Right lobe of liver (tissue), 6 donors: ENCODE results near the gene RAET1E. TPM values are rescaled to one million over a fixed set of nuclear protein-coding genes. Genes with fewer than 3 reads are reported as not detected.
A peak's percentile ranks its signal among the peaks of the same experiment; 100 is the strongest.
"Not testable (repeated sequence)": the region's sequence is repeated elsewhere in the genome, so short reads cannot be mapped to it uniquely, and the experiment has no call there.

Experiments used
- ATAC-seq, 4 donors: fragments of 200-7000 bp; cut with Tn5 transposase; one replicate each; pipeline ENCODE4 v1.9.1; 2020; ENCODE audit warnings: mild to moderate bottlenecking in 4 of 4, moderate library complexity in 4 of 4
- DNase-seq, 3 donors: peaks; one replicate each; pipeline ENCODE4 v3.0.0-alpha.2; 2020
- H3K27ac ChIP-seq, 3 donors: fragments of 200-600 bp; one replicate each; pipeline ENCODE4 v1.8.0; 2022
- H3K27me3 ChIP-seq, 2 donors: fragments of 200-600 bp; one replicate each; pipeline ENCODE4 v1.8.0; 2022
- H3K36me3 ChIP-seq, 4 donors: fragments of 200-600 bp; sonication (generic) in 1 of 4; one replicate each; pipeline versions ENCODE4 v1.5.1 to v1.8.0; 2017 to 2022; ENCODE audit warnings: control low read depth in 1 of 4
- H3K4me1 ChIP-seq, 4 donors: fragments of 200-600 bp; sonication (generic) in 1 of 4; one replicate each; pipeline versions ENCODE4 v1.5.1 to v1.8.0; 2017 to 2022; ENCODE audit warnings: control low read depth in 1 of 4
- H3K4me3 ChIP-seq, 3 donors: fragments of 200-600 bp; one replicate each; pipeline ENCODE4 v1.8.0; 2022
- H3K9me3 ChIP-seq, 4 donors: fragments of 200-600 bp; sonication (generic) in 1 of 4; one replicate each; pipeline versions ENCODE4 v1.5.1 to v1.8.0; 2017 to 2022; ENCODE audit warnings: control low read depth in 1 of 4
- POLR2A ChIP-seq: fragments of 450-650 bp; IDR thresholded peaks from one replicate; pipeline ENCODE4 v1.6.1; 2017; ENCODE audit warnings: antibody characterized with exemption, mild to moderate bottlenecking
- whole genome bisulfite sequencing: methylation state at CpG from one replicate; pipeline ENCODE4 v1.1.6; 2018; ENCODE audit warnings: low coverage, low lambda C conversion rate; ENCODE audit not compliant: insufficient coverage; ENCODE audit errors: missing lambda C conversion rate; 5-methylcytosine and 5-hydroxymethylcytosine counted together
- intact Hi-C, 2 donors: fragments of 100-400 bp; cut with DNase I; formaldehyde crosslinking; loops; one replicate each; pipeline versions ENCODE4 v1.11.2 to v1.14.1; 2022
- total RNA-seq, 6 experiments: library from RNA; depleted of rRNA in 2 of 6; stranded (reverse); fragments of >200 nt in 2 of 6; fragmentation: NEBNext Ultra II Directional in 3 of 6; extraction: Animal tissue kit (Norgen Biotek cat#: 25700) in 3 of 6; gene quantifications; one replicate each; pipeline versions ENCODE4 v1.1.0 to v1.2.4, GENCODE V29; 2016 to 2023
- TF ChIP-seq, protein P1 (sequence below), 4 donors: fragments of 200-600 bp in 3 of 4; fragments of 450-650 bp in 1 of 4; IDR thresholded peaks; one replicate each; pipeline versions ENCODE4 v1.5.1 to v1.8.0; 2016 to 2022; ENCODE audit warnings: antibody characterized with exemption in 4 of 4, mild to moderate bottlenecking in 2 of 4
- donor health status: DM: no; HTN: yes; CAD: no.
- donor health status: DM: no; HTN: no; CAD: no.
- donor health status: DM: no; HTN: no; CAD: no.
- donor health status: DM: no; HTN: yes; CAD: no.
- donor health status: DM: no; HTN: yes; CAD: no.

Gene RAET1E
- total RNA-seq, 6 experiments from 2014 or later = not detected

DNA sequence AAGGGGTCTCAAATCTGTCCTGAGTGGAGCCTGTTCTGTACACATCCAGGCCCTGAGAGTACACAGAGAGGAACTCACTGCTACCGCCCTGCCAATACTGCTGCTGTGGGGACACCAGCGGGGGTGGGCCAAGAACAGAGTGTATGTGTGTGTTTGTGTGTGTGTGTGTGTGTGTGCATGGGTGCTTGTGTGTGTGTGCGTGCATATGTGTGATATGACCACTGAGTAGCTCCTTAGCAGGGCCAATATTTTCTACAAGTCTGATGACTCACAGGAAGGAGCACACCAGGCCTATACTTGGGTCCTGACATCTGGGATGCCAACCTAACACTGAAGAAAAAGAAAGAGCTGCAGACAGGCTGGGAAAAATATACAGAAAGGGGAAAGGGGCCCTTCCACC, 1.4 kb downstream of the RAET1E start:
- H3K36me3 ChIP-seq = no peaks in the 10 kb centered on the region
- ATAC-seq (no peak), DNase-seq (no peak)
- H3K4me1 ChIP-seq = peaks cover 0 to 9% (median 0%) of the 10 kb centered on the region in 4 donors
- WGBS = 80% methylated on average over 1 of the region's 3 CpGs
- peak overlapping the region in 1 of 3 donors; percentile 58 for H3K27ac ChIP-seq
- intact Hi-C loops = no loop called here
- no peaks in the 10 kb centered on the region for H3K27me3 ChIP-seq
- no peaks in the 10 kb centered on the region for H3K9me3 ChIP-seq
- TF ChIP-seq POLR2A = no peak
- TF ChIP-seq, protein P1, sequence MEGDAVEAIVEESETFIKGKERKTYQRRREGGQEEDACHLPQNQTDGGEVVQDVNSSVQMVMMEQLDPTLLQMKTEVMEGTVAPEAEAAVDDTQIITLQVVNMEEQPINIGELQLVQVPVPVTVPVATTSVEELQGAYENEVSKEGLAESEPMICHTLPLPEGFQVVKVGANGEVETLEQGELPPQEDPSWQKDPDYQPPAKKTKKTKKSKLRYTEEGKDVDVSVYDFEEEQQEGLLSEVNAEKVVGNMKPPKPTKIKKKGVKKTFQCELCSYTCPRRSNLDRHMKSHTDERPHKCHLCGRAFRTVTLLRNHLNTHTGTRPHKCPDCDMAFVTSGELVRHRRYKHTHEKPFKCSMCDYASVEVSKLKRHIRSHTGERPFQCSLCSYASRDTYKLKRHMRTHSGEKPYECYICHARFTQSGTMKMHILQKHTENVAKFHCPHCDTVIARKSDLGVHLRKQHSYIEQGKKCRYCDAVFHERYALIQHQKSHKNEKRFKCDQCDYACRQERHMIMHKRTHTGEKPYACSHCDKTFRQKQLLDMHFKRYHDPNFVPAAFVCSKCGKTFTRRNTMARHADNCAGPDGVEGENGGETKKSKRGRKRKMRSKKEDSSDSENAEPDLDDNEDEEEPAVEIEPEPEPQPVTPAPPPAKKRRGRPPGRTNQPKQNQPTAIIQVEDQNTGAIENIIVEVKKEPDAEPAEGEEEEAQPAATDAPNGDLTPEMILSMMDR (IDR thresholded peaks at IDR 0.05) = no peak
- no peak overlapping the region for H3K4me3 ChIP-seq

DNA sequence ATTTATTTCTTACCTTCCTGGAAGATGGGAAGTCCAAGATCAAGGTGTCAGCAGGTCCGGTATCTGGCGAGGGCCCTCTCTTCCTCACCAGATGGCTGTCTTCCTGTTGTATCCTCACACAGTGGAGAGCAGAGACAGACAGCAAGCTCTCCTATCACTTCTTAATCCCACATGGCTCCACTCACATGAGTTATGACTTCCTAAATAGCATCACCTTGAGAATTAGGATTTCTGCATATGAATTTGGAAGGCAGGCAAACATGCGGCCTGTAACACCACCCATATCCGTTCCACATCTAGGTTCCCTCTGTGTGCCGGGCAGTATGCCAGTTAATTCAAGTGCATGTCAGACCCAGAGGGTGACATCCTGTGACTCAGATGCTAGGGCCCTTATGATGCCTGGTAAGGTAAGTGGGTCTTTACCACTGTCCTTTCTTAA, 2.1 kb downstream of the RAET1E start:
- no peaks in the 10 kb centered on the region for H3K36me3 ChIP-seq
- peaks cover 0 to 9% (median 0%) of the 10 kb centered on the region in 4 donors for H3K4me1 ChIP-seq
- no peak for TF ChIP-seq POLR2A
- TF ChIP-seq, protein P1 (IDR thresholded peaks at IDR 0.05) = no peak
- no peaks in the 10 kb centered on the region for H3K9me3 ChIP-seq
- DNase-seq = peak in 1 of 3 donors; percentile 46
- WGBS = 57% methylated on average over 3 of the region's 5 CpGs
- H3K27ac ChIP-seq = peak overlapping the region in 1 of 3 donors; percentile 34
- peak; percentile 29 to 66 (median 52) for ATAC-seq
- no peak overlapping the region for H3K4me3 ChIP-seq
- no peaks in the 10 kb centered on the region for H3K27me3 ChIP-seq
- intact Hi-C loops = no loop called here

DNA sequence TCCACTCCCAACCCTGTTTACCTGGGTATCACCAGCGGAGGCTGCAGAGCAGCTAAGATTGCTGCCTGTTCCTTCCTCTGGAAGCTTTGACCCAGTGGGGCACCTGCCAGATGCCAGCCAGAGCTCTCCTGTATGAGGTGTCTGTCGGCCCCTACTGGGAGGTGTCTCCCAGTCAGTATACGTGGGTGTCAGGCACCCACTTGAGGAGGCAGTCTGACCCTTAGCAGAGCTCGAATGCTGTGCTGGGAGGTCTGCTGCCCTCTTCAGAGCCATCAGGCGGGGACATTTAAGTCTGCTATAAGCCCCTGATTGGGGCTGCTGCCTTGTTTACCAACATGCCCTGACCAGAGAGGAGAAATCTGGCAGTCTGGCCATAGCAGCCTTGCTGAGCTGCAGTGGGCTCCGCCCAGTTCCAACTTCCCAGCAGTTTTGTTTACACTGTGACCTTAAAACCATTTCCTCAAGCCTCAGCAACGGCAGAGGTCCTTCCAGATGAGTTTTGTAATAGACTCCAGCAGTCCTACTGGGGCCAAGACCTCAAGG, 2.8 kb downstream of the RAET1E start:
- peak overlapping the region in 2 of 3 donors; percentile 34 to 56 for H3K27ac ChIP-seq
- intact Hi-C loops = no loop called here
- DNase-seq (peak in 1 of 3 donors; percentile 57), ATAC-seq (peak; percentile 45 to 71 (median 58))
- no peaks in the 10 kb centered on the region for H3K36me3 ChIP-seq
- H3K27me3 ChIP-seq = no peaks in the 10 kb centered on the region
- TF ChIP-seq POLR2A = no peak
- TF ChIP-seq, protein P1 (IDR thresholded peaks at IDR 0.05) = no peak
- 50% methylated on average over 4 of the region's 7 CpGs for WGBS
- no peak overlapping the region for H3K4me3 ChIP-seq
- H3K4me1 ChIP-seq = peaks cover 0 to 9% (median 0%) of the 10 kb centered on the region in 4 donors
- no peaks in the 10 kb centered on the region for H3K9me3 ChIP-seq

DNA sequence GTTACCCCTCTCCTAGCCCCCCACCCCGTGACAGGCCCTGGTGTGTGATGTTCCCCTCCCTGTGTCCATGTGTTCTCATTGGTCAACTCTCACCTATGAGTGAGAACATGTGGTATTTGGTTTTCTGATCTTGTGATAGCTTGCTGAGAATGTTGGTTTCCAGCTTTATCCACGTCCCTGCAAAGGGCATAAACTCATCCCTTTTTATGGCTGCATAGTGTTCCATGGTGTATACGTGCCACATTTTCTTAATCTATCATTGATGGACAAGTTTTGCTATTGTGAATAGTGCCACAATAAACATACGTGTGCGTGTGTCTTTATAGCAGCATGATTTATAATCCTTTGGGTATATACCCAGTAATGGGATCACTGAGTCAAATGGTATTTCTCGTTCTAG, 6.0 kb downstream of the RAET1E start:
- H3K27me3 ChIP-seq, intact Hi-C loops, H3K4me1 ChIP-seq, DNase-seq, ATAC-seq, H3K9me3 ChIP-seq, H3K36me3 ChIP-seq, H3K27ac ChIP-seq, H3K4me3 ChIP-seq: not testable (repeated sequence)
- 62% methylated on average over 6 of the region's 6 CpGs for WGBS

DNA sequence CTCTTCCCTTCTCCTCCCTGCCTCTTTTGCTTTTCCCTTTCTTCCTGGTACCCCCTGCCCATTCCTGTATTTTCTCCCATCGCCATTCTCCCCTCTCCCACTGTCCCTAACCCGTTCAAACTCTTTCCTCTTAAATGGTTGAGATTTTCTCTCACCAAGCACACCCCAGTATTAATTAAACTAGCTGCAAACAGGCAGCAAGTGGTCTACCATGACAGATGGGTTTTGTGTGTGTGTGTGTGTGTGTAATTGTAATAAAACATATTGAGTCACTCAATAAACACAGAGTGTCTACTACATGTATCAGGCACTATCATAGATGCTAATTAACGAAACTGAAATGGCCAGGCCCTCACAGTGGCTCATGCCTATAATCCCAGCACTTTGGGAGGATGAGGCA, 6.7 kb downstream of the RAET1E start:
- WGBS = 94% methylated on average over 3 of the region's 3 CpGs
- no peak for ATAC-seq
- Histone ChIP-seq H3K27me3 (no peaks in the 10 kb centered on the region), H3K36me3 (no peaks in the 10 kb centered on the region), H3K9me3 (no peaks in the 10 kb centered on the region), H3K4me1 (no peaks in the 10 kb centered on the region), H3K27ac (no peak overlapping the region), H3K4me3 (no peak overlapping the region)
- no peak for DNase-seq
- TF ChIP-seq, protein P1 (IDR thresholded peaks at IDR 0.05) = no peak
- TF ChIP-seq POLR2A = no peak
- intact Hi-C loops = no loop called here
